DMS 273 treated with DMSO at 0.1 percent for 48 hours (cell line): Measurements from ENCODE around the gene ARHGAP24.
"Not testable (repeated sequence)": the region's sequence is repeated elsewhere in the genome, so short reads cannot be mapped to it uniquely, and the experiment has no call there.

Experiments used
- DNase-seq: peaks from one replicate; lab custom pipeline; 2025; lab: John Stamatoyannopoulos, UW

The ARHGAP24 gene

DNA sequence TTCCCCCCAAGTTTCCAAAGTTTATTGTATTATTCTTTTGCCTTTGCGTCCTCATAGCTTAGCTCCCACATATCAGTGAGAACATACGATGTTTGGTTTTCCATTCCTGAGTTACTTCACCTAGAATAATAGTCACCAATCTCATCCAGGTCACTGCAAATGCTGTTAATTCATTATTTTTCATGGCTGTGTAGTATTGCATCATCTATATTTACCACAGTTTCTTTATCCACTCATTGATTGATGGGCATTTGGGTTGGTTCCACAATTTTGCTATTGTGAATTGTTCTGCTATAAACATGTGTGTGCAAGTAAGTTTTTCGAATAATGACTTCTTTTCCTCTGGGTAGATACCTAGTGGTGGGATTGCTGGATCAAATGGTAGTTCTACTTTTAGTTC is 43.6 kb downstream of the ARHGAP24 start:
- not testable (repeated sequence) for DNase-seq

DNA sequence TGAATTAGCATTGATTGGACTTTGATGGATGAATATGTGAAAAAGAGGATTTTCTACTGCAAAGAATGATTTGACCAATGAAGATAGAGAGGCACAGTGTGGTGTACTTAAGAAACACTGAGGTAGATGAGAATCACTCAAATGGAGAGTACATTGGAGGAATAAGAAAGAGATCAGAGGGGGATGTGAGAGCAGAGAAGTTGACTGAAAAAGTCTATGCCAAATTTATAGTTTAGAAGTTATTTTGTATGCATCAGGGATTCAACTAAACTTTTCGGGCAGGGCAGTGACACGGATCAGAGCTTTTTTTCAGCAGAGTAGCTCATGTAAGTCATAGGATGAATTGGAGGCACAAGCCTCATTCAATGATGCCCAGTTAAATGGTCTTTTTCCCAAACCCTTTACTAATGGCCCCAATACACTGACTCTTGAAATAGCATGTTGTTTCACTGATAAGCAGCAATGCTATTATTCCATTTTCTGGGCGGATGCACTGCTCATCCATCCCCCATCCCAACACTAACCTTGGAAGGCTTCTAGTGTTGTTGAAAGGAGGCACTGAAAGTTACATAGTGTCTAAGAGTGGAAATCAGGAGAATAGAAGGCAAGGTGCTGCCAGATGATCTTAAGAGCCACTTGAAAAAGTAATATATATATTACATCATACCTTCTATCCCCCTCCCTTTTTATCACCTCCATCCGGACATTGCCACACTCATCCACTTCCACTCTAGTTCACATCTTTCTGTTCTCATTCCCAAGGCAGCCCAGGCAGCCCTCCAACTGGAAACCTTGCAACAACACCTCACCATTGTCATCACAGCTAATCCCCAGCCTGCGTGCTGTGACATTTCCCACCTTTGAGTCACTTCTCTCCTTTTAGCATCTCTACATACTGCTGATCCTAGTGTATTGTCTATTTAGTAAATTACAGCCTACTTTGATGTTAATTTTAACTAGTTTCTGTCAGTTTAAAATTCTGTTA is 46.1 kb downstream of the ARHGAP24 start:
- no peak for DNase-seq

DNA sequence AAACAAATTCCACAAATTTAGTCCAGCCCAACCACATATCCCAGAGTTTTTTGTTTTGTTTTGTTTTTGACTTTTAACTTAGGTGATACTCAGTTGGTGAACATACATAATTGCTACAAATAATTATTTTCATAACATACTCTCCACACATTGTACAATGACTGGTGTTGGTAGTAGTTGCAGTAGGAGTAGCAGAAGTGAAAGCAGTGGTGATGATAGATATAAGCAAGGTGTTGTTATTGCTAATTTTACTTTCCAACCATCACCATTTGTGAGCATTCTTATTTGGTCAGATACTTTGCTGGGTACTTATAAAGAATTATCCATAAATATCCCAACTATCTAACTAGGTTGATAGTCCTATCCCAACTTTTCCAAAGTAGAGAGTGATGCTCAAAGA is 47.3 kb downstream of the ARHGAP24 start:
- no peak for DNase-seq

DNA sequence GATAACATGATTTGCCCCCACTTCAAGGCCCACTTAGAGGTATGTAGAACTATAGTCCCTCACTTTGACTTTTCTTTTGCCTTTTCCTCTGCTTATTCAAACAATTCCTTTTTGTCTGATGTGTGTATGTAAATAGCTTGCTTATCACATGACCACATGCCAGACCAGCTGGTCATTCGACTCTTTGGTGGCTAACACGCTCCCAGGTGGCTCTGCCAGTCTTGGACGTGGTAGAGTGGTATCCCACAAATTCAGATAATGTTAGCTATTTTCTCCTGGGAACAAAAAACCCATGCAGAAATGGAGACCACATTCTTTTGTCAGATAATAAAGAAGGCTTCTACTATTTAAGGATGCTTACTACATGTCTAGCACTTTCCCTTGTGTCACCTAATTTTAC is 47.9 kb downstream of the ARHGAP24 start:
- no peak for DNase-seq

DNA sequence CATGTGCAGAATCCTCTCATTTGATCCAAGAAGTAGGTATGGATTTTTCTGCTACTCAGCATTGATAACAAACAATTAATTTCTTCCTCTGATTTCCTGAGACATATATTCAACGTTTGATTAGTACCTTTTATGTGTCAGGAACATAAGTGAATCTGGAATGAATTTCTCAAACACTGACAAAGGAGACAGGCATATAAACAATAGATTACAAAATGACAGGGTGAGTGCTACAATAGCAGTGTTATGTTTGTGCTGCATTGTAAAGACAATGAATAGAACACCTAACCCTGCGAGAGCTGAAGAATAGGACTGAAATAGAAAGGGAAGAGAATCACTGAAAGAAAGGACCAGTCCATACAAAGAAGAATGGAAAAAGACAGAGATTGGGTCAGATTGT is 52.9 kb downstream of the ARHGAP24 start:
- DNase-seq = no peak

DNA sequence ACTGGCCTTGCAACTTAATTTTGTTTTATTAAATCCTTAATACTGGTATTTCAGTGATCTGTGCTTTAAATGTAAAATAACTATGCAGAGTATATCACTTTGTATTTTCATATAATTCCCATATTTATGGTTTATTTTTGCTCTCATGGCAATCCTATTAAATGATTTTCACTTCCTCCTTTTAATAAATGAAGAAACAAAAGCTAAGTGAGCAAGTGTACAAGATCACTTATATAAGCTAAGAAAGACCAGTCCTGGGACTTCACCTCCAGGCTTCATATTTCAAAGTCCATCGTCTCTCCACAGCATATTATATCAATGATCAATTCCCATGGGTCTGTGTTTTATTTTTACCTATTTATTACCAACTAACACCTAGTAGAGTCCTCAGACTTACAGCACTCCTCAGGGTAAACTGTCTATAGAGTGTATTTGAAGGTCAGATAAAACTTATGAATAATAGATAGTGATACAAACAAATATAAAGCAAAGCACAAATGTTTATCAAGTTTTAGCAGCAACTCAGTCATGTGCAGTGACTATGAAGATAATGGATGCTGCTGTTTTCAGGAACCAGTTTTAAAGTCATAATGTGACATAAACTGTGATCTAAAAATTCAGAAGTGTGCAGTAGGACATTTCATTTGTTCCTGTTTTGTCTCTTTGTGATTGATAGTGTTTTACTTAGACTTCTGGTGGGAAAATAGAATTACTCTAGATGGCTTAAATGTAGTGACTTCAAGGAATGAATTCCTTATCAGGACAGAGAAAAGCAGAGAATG is 56.8 kb downstream of the ARHGAP24 start:
- DNase-seq = no peak

DNA sequence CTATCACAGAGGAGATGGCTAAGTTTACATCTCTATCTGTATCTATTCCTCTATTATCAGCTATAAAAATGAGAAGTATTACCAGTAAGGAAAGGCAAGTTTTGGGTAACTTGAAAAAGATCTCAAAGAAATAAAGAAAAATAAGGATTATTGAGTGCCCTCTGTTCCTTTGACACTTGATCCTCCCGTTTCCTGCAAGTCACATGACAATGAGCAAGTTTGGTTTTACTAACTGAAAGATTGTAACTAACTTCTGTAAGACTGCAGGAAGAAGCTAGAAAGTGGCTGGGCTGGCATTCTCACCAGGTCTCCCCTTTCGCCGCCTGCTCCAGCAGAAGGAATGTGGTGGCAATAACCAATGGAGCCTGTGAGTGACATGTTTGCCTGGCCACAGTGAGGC is 59.2 kb downstream of the ARHGAP24 start:
- no peak for DNase-seq

DNA sequence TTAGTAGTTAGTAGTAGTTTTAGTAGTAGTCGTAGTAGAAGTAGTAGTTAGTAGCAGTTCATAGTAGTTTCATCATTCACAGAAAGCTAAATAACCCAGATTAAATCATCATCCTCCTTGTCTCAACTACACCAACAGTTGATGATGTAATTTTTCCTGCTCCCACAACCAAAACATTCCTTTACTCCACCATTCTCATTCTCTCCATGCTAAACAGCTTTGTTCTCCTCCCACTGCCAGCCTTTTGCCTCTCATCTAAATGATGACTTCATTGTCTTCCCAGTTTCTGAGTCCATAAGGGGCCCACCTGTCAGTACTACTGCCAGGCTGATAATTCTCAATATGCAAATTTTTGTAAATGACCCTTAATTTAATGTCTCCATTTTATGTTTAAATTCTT is 68.9 kb downstream of the ARHGAP24 start:
- DNase-seq = no peak

DNA sequence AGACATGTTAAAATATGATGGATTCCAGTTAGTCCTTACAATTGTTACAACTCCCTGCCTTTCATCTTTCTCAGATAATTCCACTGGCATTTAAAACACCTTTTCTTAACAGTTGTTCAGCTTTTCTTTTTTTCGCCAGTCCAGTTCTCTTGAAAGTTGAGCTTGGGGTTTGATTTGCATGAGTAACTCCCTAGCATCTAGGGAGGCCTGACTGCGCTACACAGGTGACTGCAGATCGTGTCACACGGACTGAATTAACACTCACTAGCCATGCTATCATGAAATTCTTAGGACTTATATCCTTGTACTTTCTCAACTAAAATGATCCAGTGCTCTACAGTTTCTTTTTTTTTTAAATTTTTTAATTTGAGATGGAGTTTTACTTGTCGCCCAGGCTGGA is 69.8 kb downstream of the ARHGAP24 start:
- DNase-seq = no peak

DNA sequence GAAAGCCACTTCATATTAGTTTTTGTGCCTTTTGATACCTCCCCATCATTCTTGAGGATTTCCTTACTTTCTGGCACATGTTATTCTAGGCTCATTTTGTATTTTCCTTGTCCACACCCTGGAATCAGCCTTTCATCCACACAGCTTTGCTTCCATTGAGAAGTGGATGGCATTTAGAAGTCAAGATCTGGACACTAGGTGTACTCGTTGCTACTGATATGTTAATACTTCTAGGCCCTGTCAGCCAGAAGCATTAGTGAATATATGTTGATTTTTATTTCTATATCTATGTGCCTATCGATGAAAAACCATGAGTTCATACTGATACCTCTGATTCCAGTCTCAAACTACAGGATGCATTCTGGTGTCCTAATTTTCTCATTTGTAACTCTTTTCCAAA is 73.2 kb downstream of the ARHGAP24 start:
- DNase-seq = no peak

DNA sequence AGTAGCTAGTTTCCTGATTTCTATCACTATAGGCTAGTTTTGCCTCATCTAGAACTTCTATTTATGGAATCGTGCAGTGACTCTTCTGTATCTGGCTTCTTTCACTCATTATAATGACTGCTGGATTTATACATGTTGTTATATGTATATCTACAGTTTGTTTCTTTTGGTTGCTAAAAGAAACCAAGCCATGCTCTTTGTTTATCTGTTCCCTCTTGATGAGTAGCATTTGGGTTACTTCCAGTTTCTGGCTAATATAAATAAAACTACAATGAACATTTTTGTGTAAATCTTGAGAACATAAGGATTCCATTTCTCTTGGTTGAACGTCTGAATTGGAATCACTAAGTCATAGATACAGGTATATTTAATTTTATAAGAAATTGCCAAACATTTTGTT is 73.9 kb downstream of the ARHGAP24 start:
- no peak for DNase-seq

DNA sequence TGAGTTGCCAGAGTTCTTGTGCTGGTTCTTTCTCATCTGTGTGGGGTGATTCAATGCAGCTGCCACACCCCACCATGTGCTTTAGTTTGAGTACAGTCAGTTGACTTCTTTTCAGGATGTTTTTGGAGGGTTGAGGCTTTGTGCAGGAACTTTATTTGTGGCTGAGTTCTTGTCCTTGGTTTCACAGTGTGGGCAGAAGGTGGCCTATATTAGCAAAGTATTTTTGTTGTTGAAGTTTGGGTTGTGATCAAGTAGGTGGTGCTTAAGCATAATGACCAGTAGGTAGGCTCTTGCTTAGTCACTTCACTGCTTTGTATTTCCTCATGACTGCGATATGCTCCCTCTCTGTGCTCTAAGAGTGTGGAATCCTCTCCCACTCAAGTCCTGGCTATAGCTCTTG is 80.3 kb downstream of the ARHGAP24 start:
- DNase-seq = no peak

DNA sequence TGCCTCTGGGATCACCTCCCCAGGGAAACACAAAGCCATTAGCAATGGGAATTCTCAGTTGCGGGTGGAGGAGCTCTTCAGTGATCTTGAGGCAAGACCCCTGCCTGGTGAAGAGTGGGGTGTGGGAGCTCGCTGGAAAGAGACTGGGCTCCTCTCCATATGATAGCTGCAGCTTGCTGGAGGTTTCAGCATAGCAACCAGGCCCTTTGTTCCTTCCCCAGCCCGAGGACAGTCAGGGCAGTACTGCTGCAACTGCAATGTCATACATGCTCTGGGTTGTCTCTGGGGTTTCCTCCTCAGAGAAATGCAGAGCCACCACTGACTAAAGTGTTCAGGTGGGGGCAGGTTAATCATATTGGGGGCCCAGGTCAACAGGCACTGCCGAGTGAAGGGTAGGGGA is 81.3 kb downstream of the ARHGAP24 start:
- no peak for DNase-seq

DNA sequence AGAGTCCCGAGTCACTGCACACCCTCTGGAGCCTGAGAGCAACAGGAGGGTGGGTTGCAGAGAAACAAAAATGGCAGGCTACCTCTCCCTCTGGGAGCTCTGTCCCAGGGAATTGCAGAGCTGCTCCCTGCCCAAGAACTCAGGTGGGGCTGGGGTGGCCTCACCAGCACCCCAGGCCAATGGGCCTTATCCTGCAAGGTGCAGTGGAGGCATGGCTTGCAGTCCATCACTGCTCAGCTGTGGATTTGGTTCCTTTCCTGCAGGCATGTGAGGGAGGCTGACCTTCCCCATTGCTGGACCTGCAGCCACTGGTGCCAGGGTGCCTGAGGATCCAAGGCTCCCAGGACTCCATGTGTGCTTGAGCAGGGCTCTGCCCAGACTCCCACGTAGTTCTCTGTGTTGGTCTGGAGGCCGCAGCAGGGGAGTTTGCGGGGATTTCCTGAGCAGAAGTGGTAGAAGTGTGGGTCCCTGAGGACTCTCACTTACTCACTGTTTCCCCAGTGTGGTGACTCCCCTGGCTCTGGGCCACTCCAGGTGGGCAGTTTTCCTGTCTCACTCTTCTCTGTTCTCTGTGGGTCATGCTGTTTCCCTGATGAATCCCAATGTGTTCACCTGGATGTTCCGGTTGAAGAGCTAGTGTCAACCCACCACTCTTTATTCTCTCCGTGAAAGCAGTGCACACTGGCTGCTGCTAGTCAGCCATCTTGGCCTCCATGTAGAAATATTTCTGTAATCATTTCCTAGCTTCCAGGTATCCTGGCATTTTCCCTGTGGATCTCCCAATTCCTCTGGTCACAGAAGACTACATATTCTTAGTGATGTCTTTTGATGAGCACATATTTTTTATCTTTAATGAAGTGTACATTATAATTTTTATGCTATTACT is 82.3 kb downstream of the ARHGAP24 start:
- DNase-seq = no peak

DNA sequence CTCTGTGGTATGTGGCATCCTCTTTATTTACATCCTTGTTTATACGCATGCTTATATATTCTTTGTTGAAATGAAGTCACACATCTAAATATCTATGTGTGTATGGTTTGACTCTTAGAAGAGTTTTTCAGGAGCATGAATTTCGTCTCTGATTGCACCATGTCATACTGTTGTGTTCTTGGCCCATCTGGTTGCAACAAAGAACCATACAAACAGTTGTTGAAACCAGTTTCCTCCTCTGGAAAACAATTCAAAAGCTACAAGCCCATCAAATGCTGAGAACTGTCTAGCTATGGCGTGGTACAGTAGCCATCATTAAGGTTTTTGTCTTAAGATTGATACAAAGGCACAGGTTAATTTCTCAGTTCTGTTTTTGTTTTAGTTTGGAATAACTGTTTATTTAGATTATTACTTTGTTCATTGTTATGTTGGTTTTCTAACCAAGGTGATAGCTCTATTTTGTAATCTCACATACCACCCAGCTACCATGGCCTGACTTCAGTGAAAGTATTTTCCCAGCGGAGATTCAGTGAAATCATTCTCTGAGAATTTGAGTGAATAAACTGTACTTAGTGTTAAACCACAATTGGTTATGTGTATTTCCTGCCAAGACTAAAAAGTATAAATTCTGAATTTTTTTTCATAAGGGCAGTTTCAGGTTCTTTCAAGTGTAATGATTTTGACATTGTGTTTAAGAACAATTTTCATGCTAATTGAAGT is 91.0 kb downstream of the ARHGAP24 start:
- no peak for DNase-seq

DNA sequence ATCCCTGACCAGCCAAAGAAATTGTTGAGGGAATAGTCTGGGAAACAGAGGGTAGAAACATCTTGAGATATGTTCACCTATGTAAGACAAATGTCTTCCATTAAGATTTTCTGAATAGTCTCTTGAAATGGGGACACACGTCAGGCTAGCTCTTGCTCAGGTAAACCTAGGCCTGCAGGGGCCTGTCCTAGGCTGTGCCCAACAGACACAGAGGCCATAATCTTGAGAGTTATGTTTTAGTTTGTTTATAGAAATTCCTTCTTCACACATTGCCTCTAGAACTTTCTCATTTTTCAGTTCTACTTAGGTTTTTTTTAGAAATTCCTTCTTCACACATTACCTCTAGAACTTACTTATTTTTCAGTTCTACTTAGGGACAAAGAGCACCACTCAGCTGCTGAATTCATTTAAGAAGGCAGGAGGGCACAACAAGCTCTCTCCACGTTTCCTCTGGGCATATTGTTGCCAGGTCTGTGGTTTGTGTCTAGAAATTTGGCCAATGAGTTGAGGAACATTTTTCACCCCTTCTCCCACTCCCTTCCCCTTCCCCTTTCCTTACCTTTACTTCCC is 94.9 kb downstream of the ARHGAP24 start:
- DNase-seq = no peak

DNA sequence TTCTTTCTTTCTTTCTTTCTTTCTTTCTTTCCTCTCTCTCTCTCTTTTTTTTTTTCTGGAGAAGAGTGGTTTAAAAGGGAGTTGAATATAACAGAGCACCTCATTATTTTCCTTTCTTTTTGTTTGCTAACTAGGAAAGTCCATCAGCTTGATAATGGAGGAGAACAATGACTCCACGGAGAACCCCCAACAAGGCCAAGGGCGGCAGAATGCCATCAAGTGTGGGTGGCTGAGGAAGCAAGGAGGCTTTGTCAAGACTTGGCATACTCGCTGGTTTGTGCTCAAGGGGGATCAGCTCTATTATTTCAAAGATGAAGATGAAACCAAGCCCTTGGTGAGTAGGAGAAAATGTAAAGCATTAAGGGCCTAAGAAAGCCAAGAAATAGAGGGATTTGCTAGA is 95.4 kb downstream of the ARHGAP24 start:
- DNase-seq = no peak

DNA sequence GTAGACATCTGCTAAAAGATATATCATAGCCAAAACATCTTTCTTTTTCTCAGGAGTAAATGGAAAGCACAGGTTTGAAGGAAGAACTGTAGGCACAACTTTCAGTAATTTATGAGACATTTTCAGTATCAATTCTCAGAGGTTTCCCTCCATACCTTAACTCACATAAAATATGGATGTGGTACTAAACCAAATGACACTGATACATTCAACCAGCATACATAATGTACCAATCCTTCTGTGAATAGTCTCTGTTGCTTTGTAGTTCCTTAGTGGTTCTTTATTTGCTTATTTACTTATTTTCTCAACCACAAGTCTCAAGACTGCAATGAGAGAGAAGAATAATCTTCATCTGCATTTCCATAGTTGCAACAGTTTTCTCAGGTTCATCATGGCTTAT is 96.1 kb downstream of the ARHGAP24 start:
- no peak for DNase-seq

DNA sequence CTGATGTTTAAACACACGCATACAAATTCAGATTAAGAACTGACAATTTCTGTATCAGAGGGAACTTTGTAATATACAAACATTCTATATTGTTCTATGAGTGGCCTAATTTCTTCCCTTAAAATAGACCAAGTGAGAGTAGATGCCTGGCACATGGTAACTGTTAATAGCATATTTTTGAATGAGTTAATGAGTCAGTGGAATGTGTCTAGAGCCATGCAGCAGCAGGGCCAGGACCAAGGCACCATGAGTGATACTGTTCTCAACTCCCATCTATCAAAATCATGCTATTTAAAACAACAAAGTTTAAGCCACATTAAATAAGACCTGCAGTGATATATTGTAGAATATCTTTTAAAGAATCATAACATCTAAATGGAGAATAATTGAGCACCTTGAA is 98.3 kb downstream of the ARHGAP24 start:
- DNase-seq = no peak

DNA sequence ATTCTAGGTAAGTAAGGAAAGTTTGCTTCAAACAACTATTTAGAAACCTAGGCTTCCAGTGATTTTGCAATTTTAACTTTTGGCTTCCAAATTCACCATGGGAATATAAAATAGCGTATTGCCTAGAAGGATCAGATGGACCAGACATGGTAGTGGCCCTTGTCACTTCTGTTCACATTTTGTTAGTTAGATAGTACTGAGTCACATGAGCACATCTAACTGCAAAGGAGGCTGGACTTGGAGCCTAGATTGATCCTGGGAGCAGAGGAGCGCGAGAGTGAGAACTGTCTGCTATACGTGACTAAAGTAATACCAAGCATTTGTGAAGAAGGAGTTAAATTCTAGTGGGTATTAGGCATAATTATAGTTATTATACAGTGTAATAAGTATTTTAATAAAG is 102.4 kb downstream of the ARHGAP24 start:
- no peak for DNase-seq

DNA sequence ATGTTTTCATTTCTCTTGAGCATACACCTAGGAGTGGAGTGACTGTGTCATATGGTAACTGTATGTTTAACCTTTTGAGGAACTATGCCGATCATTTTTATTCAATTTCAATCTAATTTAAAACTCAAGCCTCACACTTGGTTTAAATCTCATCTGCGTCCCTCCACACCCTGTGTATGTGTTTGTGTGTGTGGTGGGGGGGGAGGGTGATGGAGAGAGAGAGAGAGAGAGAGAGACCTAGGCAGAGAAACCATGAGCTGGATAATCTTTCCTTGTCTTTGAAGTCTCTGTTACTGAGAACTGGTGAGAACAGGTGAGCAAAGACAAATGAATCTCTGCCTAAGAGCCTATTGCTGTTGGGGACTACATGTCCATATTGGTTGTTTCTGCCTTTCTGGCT is 105.0 kb downstream of the ARHGAP24 start:
- no peak for DNase-seq
